GM23248 (cell line): ENCODE data around the gene CPLX3.

Source experiments
- EZH2 ChIP-seq: fragments of 200-600 bp; sonication (generic); IDR thresholded peaks from 2 replicates; pipeline ENCODE4 v1.6.1; 2018; ENCODE audit warnings: antibody characterized with exemption, mild to moderate bottlenecking; ENCODE audit not compliant: insufficient read depth, poor library complexity, severe bottlenecking
- EZH2phosphoT487 ChIP-seq: fragments of 200-600 bp; sonication (generic); IDR thresholded peaks from 2 replicates; pipeline ENCODE4 v1.6.1; 2018; ENCODE audit warnings: antibody characterized with exemption, moderate library complexity, mild to moderate bottlenecking, low read depth; ENCODE audit not compliant: insufficient read depth

DNA sequence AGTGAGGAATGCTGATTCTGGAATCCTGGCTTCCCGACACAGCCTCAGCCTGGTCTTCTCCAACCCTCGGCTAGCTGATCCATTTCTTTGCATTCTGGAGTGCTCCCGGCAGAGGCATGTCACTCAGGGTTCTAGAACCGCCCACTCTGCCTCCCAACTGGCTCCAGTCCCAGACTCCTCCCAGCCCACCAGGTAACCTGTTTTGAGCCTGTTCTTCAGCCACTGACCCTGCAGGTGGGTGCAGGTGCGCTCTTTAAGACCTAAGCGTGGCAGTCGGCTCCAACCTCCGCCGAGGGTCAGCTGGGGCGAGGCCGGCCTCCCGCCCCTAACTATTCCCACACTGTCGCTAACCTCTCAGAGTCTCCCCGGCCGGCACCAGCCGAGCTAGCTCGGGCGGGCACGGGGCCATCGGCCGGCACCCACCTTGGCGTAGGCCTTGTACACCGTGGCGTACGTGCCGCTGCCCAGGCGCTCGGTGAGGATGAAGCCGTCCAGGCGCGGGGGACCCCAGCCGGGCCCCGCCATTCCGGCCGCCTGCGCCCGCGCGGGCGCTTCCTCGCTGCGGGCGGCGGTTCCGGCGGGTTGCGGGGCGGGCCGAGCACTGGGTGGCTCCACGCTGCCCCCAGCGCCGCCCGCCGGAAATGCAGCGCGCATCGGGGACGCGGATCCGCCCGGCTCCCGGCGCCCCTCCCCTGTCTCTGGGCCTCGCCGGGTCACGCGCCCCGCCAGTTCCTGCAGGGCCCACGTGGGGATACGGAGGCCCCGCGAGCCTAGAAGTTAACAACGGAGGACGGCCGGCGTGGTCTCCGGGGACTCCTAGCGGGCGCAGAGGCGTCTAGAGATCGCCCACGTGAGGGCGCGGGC lies 16.4 kb downstream of the CPLX3 start, which contains the start of gene ULK3:
- TF ChIP-seq EZH2phosphoT487: no peak
- no peak for TF ChIP-seq EZH2
